Brain microvascular endothelial cell (primary cell): ENCODE data around the gene BBX.

Experiments
- DNase-seq: peaks from one replicate; pipeline ENCODE4 v3.0.0-alpha.2; 2020
- H3K27ac ChIP-seq: fragments of 250-450 bp; sonication (Bioruptor Pico); 2 replicates; pipeline ENCODE4 v1.5.1; 2020; ENCODE audit warnings: mild to moderate bottlenecking, moderate library complexity
- H3K27me3 ChIP-seq: fragments of 250-450 bp; sonication (Bioruptor Pico); replicated peaks from 2 replicates; pipeline ENCODE4 v1.5.1; 2020; ENCODE audit warnings: mild to moderate bottlenecking
- H3K36me3 ChIP-seq: fragments of 250-450 bp; sonication (Bioruptor Pico); replicated peaks from 2 replicates; pipeline ENCODE4 v1.5.1; 2020; ENCODE audit warnings: mild to moderate bottlenecking
- H3K4me3 ChIP-seq: 2 replicates; pipeline ENCODE4 v1.5.1; 2011; ENCODE audit warnings: low read depth, mild to moderate bottlenecking, control low read depth, low read length, moderate library complexity
- CTCF ChIP-seq: IDR thresholded peaks from 2 replicates; pipeline ENCODE4 v1.5.1; 2011; ENCODE audit warnings: low read depth, mild to moderate bottlenecking, moderate library complexity, low read length, control low read depth, inconsistent platforms; ENCODE audit errors: missing control alignments
- in situ Hi-C: cut with HindIII; loops from 2 replicates; pipeline ENCODE4 v1.10.0; 2017; ENCODE audit warnings: low sequenced_read_pairs, low pct_ligation_motif_present

BBX gene

GRCh38 chr3:107681396-107681795 lies 158.6 kb downstream of the BBX start:
- no peak for DNase-seq
- Histone ChIP-seq H3K27ac (no peak overlapping the region), H3K36me3 (no peaks in the 10 kb centered on the region), H3K27me3 (no peaks in the 10 kb centered on the region), H3K4me3 (no peak overlapping the region)
- no peak for TF ChIP-seq CTCF
- in situ Hi-C loops = no loop called here

GRCh38 chr3:107682580-107682979 lies 159.8 kb downstream of the BBX start:
- H3K4me3 ChIP-seq = no peak overlapping the region
- no peaks in the 10 kb centered on the region for H3K36me3 ChIP-seq
- TF ChIP-seq CTCF = no peak
- in situ Hi-C loops = no loop called here
- H3K27ac ChIP-seq = no peak overlapping the region
- no peak for DNase-seq
- H3K27me3 ChIP-seq = no peaks in the 10 kb centered on the region

- in situ Hi-C loops = no loop called here
- no peak for DNase-seq
Measured at GRCh38 chr3:107683447-107683846, 160.7 kb downstream of the BBX start.

GRCh38 chr3:107684431-107684925 lies 161.7 kb downstream of the BBX start:
- Histone ChIP-seq H3K36me3 (no peaks in the 10 kb centered on the region), H3K27me3 (no peaks in the 10 kb centered on the region), H3K27ac (no peak overlapping the region), H3K4me3 (no peak overlapping the region)
- TF ChIP-seq CTCF = no peak
- DNase-seq = no peak
- in situ Hi-C loops = no loop called here

More at GRCh38 chr3:107683447-107683846, 160.7 kb downstream of the BBX start:
- Histone ChIP-seq H3K27me3 (no peaks in the 10 kb centered on the region), H3K27ac (no peak overlapping the region), H3K36me3 (no peaks in the 10 kb centered on the region), H3K4me3 (no peak overlapping the region)
- no peak for TF ChIP-seq CTCF

GRCh38 chr3:107685383-107685782 lies 162.6 kb downstream of the BBX start:
- Histone ChIP-seq H3K4me3 (no peak overlapping the region), H3K27ac (no peak overlapping the region), H3K27me3 (no peaks in the 10 kb centered on the region), H3K36me3 (no peaks in the 10 kb centered on the region)
- in situ Hi-C loops = no loop called here
- no peak for DNase-seq
- no peak for TF ChIP-seq CTCF

GRCh38 chr3:107687056-107687581 lies 164.4 kb downstream of the BBX start:
- Histone ChIP-seq H3K4me3 (no peak overlapping the region), H3K27ac (no peak overlapping the region), H3K27me3 (no peaks in the 10 kb centered on the region), H3K36me3 (no peaks in the 10 kb centered on the region)
- DNase-seq = no peak
- in situ Hi-C loops = no loop called here
- peak; percentile 19 for TF ChIP-seq CTCF
